SK-N-SH (cell line): Measurements from ENCODE around the gene PRKD3. TPM values are rescaled to one million over a fixed set of nuclear protein-coding genes. Genes with fewer than 3 reads are reported as not detected.

Source experiments
- CTCF ChIA-PET: fragments of 300-600, 350-600 bp; formaldehyde crosslinking; extraction: SDS; loops from one replicate; lab custom pipeline; 2021; lab: Yijun Ruan, JAX
- POLR2A ChIA-PET: fragments of 350-600 bp; sonication (Branson Sonifier 250); formaldehyde crosslinking; extraction: SDS; loops from one replicate; lab custom pipeline; 2020; ENCODE audit warnings: antibody characterized with exemption, inconsistent platforms; lab: Yijun Ruan, JAX
- DNase-seq: peaks from one replicate; pipeline ENCODE4 v3.0.0; 2012
- H2AFZ ChIP-seq: fragments of 200-600 bp; sonication (generic); 2 replicates; pipeline ENCODE4 v1.8.1; 2016; ENCODE audit warnings: antibody characterized with exemption, mild to moderate bottlenecking, low read depth
- H3F3A ChIP-seq: fragments of 200-600 bp; sonication (generic); replicated peaks from 2 replicates; pipeline ENCODE3; 2016; ENCODE audit warnings: antibody characterized with exemption, mild to moderate bottlenecking; ENCODE audit not compliant: insufficient read depth
- H3K27ac ChIP-seq, 2 experiments: fragments of 200-500 bp in 1 of 2; fragments of 200-600 bp in 1 of 2; sonication (Bioruptor generic) in 1 of 2; sonication (generic), shearing (Covaris generic) in 1 of 2; 2 replicates each; pipeline versions ENCODE4 v1.5.1 to v1.6.1; 2014 to 2016; ENCODE audit warnings: low read depth in 2 of 2, inconsistent platforms in 1 of 2, low read length in 1 of 2, mild to moderate bottlenecking in 1 of 2, mixed read lengths in 1 of 2
- H3K27me3 ChIP-seq: fragments of 200-600 bp; sonication (generic), shearing (Covaris generic); 2 replicates; pipeline ENCODE4 v1.6.1; 2016; ENCODE audit warnings: mixed run types; ENCODE audit not compliant: insufficient read depth
- H3K36me3 ChIP-seq, 2 experiments: fragments of 200-500 bp in 1 of 2; fragments of 200-600 bp in 1 of 2; sonication (Bioruptor generic) in 1 of 2; sonication (generic) in 1 of 2; replicated peaks in 1 of 2; 2 replicates each; pipeline versions ENCODE3 to v1.5.1; 2014 to 2016; ENCODE audit warnings: low read length in 1 of 2, mild to moderate bottlenecking in 1 of 2; ENCODE audit not compliant: insufficient read depth in 2 of 2, control insufficient read depth in 1 of 2
- H3K4me1 ChIP-seq, 2 experiments: fragments of 200-500 bp in 1 of 2; fragments of 200-600 bp in 1 of 2; sonication (Bioruptor generic) in 1 of 2; sonication (generic), shearing (Covaris generic) in 1 of 2; 2 replicates each; pipeline versions ENCODE4 v1.5.1 to v1.6.1; 2014 to 2016; ENCODE audit warnings: low read depth in 1 of 2, low read length in 1 of 2, mixed run types in 1 of 2; ENCODE audit not compliant: insufficient read depth in 2 of 2, control insufficient read depth in 1 of 2
- H3K4me2 ChIP-seq: fragments of 200-600 bp; sonication (generic), shearing (Covaris generic); 2 replicates; pipeline ENCODE4 v1.6.1; 2017; ENCODE audit warnings: mixed run types
- H3K4me3 ChIP-seq, 2 experiments: fragments of 200-500 bp in 1 of 2; fragments of 200-600 bp in 1 of 2; sonication (Bioruptor generic) in 1 of 2; sonication (generic), shearing (Covaris generic) in 1 of 2; 2 replicates each; pipeline versions ENCODE4 v1.5.1 to v1.8.1; 2014 to 2016; ENCODE audit warnings: low read depth in 2 of 2, inconsistent platforms in 1 of 2, low read length in 1 of 2, mild to moderate bottlenecking in 1 of 2, mixed read lengths in 1 of 2, moderate library complexity in 1 of 2
- H3K79me2 ChIP-seq: fragments of 200-600 bp; sonication (generic); 2 replicates; pipeline ENCODE4 v1.8.1; 2017; ENCODE audit warnings: mild to moderate bottlenecking; ENCODE audit not compliant: insufficient read depth
- H3K9ac ChIP-seq: fragments of 200-600 bp; sonication (generic); 2 replicates; pipeline ENCODE4 v1.6.1; 2017; ENCODE audit warnings: mixed run types
- H3K9me2 ChIP-seq: fragments of 200-600 bp; sonication (generic); 2 replicates; pipeline ENCODE4 v1.6.1; 2017; ENCODE audit warnings: mixed run types
- H3K9me3 ChIP-seq: fragments of 200-600 bp; sonication (generic); 2 replicates; pipeline ENCODE4 v1.6.1; 2017; ENCODE audit warnings: mixed run types, mild to moderate bottlenecking, moderate library complexity
- H4K20me1 ChIP-seq: fragments of 200-600 bp; sonication (generic); 2 replicates; pipeline ENCODE4 v1.6.1; 2017; ENCODE audit warnings: mild to moderate bottlenecking, mixed run types; ENCODE audit not compliant: insufficient read depth
- ELF1 ChIP-seq: IDR thresholded peaks from 2 replicates; pipeline ENCODE4 v1.4.0; 2012
- FOSL2 ChIP-seq: IDR thresholded peaks from 2 replicates; pipeline ENCODE4 v1.4.0; 2012; ENCODE audit warnings: low read depth, mild to moderate bottlenecking, moderate library complexity, borderline replicate concordance
- GABPA ChIP-seq: IDR thresholded peaks from 2 replicates; pipeline ENCODE4 v1.4.0; 2012; ENCODE audit warnings: low read depth, mild to moderate bottlenecking
- JUND ChIP-seq: IDR thresholded peaks from 2 replicates; pipeline ENCODE4 v1.4.0; 2012
- MXI1 ChIP-seq: IDR thresholded peaks from 2 replicates; pipeline ENCODE4 v1.6.1; 2012; ENCODE audit warnings: mild to moderate bottlenecking, low read depth, low read length, improper control_type of control experiment
- PBX3 ChIP-seq: IDR thresholded peaks from 2 replicates; pipeline ENCODE4; 2012
- POLR2AphosphoS5 ChIP-seq: IDR thresholded peaks from 2 replicates; pipeline ENCODE4 v1.6.1; 2012; ENCODE audit warnings: low read depth, low read length
- TCF12 ChIP-seq: IDR thresholded peaks from 2 replicates; pipeline ENCODE4 v1.4.0; 2012
- USF2 ChIP-seq: fragments of 150-350 bp; IDR thresholded peaks from 2 replicates; pipeline ENCODE4 v1.6.1; 2017; ENCODE audit warnings: antibody characterized with exemption, low read length, low read depth, borderline replicate concordance
- WGBS: methylation state at CpG from one replicate; pipeline ENCODE4 v1.1.6; 2017; ENCODE audit warnings: low lambda C conversion rate; 5-methylcytosine and 5-hydroxymethylcytosine counted together
- polyA plus RNA-seq, 3 experiments: library from polyadenylated mRNA; depleted of rRNA; stranded (reverse); fragments of >200 nt; gene quantifications; 2 replicates each; pipeline ENCODE4 v1.2.3, GENCODE V29; 2012
- TF ChIP-seq, protein P1 (sequence below): fragments of 150-350 bp; IDR thresholded peaks from 2 replicates; pipeline ENCODE4 v1.6.1; 2016; ENCODE audit warnings: mild to moderate bottlenecking, low read depth, low read length

Gene PRKD3
- polyA plus RNA-seq, 1 of the 3 experiments (the other 2 are of a cell fraction) = 15.9 TPM

DNA sequence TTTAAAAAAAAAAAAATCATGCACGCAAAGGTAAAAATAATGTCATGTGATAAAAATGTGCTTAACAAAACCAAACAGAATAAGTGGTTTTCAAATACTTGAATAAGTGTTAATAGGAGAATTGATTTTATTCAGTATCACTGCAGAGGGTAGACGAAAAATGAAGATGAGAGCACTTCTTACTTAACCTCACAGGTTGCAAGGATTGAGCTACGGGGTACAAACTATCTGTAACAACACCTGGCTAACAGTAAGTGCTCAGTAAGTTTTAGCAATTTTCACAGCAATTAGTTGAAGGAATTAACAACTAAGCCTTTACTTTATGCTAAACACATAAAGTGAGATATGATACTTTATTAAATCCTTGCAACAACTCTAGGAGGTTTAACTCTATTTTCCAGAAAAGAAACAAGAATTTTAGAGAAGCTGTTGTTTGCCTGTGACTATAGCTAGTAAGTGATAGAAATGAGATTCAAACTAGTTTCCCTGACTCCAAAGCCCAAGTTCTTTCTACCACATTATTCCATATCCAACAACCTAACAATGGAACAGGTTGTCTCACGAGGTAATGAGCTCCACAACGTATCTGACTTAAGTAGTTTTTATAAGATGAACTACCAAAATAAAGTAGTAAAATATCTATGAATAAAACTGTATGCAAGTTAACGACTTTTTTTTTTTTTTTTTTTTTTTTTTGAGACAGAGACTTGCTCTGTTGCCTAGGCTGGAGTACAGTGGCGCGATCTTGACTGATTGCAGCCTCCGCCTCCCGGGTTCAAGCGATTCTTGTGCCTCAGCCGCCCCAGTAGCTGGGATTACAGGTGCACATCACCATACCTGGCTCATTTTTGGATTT lies 4.7 kb downstream of the PRKD3 start:
- peaks cover 21 to 49% of the 10 kb centered on the region in 2 experiments; a peak in 3 of 4 replicates for H3K4me1 ChIP-seq
- no peak overlapping the region for H3K4me3 ChIP-seq
- no peak overlapping the region for H3K9ac ChIP-seq
- CTCF ChIA-PET = interaction anchor here (1.2 to 3.2 kb wide), 4 partner anchors 9 to 76 kb away, joined by 3 to 20 read pairs (median 6); no protein-coding TSS in a partner anchor
- 97% methylated on average over 12 of the region's 12 CpGs for WGBS
- peaks cover 91% of the 10 kb centered on the region for H3K79me2 ChIP-seq
- peaks cover 31 to 34% of the 10 kb centered on the region in 2 experiments for H3K36me3 ChIP-seq
- no peak overlapping the region for H2AFZ ChIP-seq
- H3K9me3 ChIP-seq = no peaks in the 10 kb centered on the region
- H4K20me1 ChIP-seq = peaks cover 56% of the 10 kb centered on the region
- TF ChIP-seq PBX3 (no peak), USF2 (no peak)
- TF ChIP-seq, protein P1, sequence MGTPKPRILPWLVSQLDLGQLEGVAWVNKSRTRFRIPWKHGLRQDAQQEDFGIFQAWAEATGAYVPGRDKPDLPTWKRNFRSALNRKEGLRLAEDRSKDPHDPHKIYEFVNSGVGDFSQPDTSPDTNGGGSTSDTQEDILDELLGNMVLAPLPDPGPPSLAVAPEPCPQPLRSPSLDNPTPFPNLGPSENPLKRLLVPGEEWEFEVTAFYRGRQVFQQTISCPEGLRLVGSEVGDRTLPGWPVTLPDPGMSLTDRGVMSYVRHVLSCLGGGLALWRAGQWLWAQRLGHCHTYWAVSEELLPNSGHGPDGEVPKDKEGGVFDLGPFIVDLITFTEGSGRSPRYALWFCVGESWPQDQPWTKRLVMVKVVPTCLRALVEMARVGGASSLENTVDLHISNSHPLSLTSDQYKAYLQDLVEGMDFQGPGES = no peak
- H3K27me3 ChIP-seq = no peaks in the 10 kb centered on the region
- no peaks in the 10 kb centered on the region for H3K9me2 ChIP-seq
- no peak overlapping the region for H3K4me2 ChIP-seq
- H3F3A ChIP-seq = peaks cover 11% of the 10 kb centered on the region
- DNase-seq = no peak
- POLR2A ChIA-PET = no interaction called here
- H3K27ac ChIP-seq = no peak overlapping the region; a peak in 1 of 4 replicates

GRCh38 chr2:37318401-37318800 lies 6.2 kb downstream of the PRKD3 start:
- no peak for TF ChIP-seq USF2
- TF ChIP-seq POLR2AphosphoS5 = no peak
- peak; percentile 30; the same call in 1 of the 2 replicates for TF ChIP-seq TCF12
- TF ChIP-seq MXI1 = no peak
- TF ChIP-seq PBX3 = no peak
- no peak for TF ChIP-seq GABPA
- TF ChIP-seq JUND = peak; percentile 53
- peak; percentile 54; the same call in 1 of the 2 replicates for TF ChIP-seq FOSL2
- TF ChIP-seq ELF1 = no peak
- H3K9me2 ChIP-seq = no peaks in the 10 kb centered on the region
- H3K4me3 ChIP-seq = no peak overlapping the region
- no peaks in the 10 kb centered on the region for H3K9me3 ChIP-seq
- no peak overlapping the region for H2AFZ ChIP-seq
- WGBS = 94% methylated on average over 5 of the region's 5 CpGs
- peaks cover 98% of the 10 kb centered on the region for H3K79me2 ChIP-seq
- peaks cover 40 to 43% of the 10 kb centered on the region in 2 experiments for H3K36me3 ChIP-seq
- H3K27me3 ChIP-seq = no peaks in the 10 kb centered on the region
- H3F3A ChIP-seq = peaks cover 10% of the 10 kb centered on the region
- H3K4me1 ChIP-seq = peaks cover 21 to 46% of the 10 kb centered on the region in 2 experiments; a peak in 3 of 4 replicates
- no peak overlapping the region for H3K4me2 ChIP-seq
- ChIA-PET CTCF (interaction anchor here (0.6 to 2.1 kb wide), 6 partner anchors 17 to 514 kb away, joined by 3 to 5 read pairs (median 4); no protein-coding TSS in a partner anchor), POLR2A (no interaction called here)
- DNase-seq = no peak
- peaks cover 55% of the 10 kb centered on the region for H4K20me1 ChIP-seq
- peak overlapping the region; percentile 11 to 44 for H3K27ac ChIP-seq
- no peak overlapping the region for H3K9ac ChIP-seq
